Pons (tissue), 1 donor: ENCODE data around the gene AHI1.

Experiments
- DNase-seq: peaks from one replicate; pipeline ENCODE4 v3.0.0-alpha.2; 2016; ENCODE audit warnings: low spot score

The AHI1 gene

GRCh38 chr6:135451617-135452190, 45.8 kb downstream of the AHI1 start:
- DNase-seq: peak; percentile 50

- DNase-seq: no peak
Observed at GRCh38 chr6:135449246-135449645, 48.3 kb downstream of the AHI1 start.

GRCh38 chr6:135440087-135440792, 57.3 kb downstream of the AHI1 start:
- no peak for DNase-seq

- DNase-seq: no peak
Observed at GRCh38 chr6:135439549-135439948, 58.0 kb downstream of the AHI1 start.

- no peak for DNase-seq
Observed at GRCh38 chr6:135438907-135439535, 58.5 kb downstream of the AHI1 start.

- no peak for DNase-seq
Observed at GRCh38 chr6:135434991-135435390, 62.5 kb downstream of the AHI1 start.

GRCh38 chr6:135434095-135434494, 63.4 kb downstream of the AHI1 start:
- no peak for DNase-seq

- DNase-seq: no peak
Observed at GRCh38 chr6:135428078-135428477, 69.5 kb downstream of the AHI1 start.

GRCh38 chr6:135426833-135427232, 70.7 kb downstream of the AHI1 start:
- DNase-seq: no peak

- no peak for DNase-seq
Observed at GRCh38 chr6:135424385-135424784, 73.2 kb downstream of the AHI1 start.

GRCh38 chr6:135423649-135424128, 73.9 kb downstream of the AHI1 start:
- DNase-seq: peak; percentile 57

- DNase-seq: no peak
Observed at GRCh38 chr6:135419162-135419561, 78.4 kb downstream of the AHI1 start.

GRCh38 chr6:135418040-135418760, 79.3 kb downstream of the AHI1 start:
- DNase-seq: no peak

- no peak for DNase-seq
Observed at GRCh38 chr6:135412761-135413160, 84.8 kb downstream of the AHI1 start.

GRCh38 chr6:135411849-135412248, 85.7 kb downstream of the AHI1 start:
- no peak for DNase-seq

GRCh38 chr6:135411339-135411738, 86.2 kb downstream of the AHI1 start:
- no peak for DNase-seq

GRCh38 chr6:135410856-135411255, 86.7 kb downstream of the AHI1 start:
- DNase-seq: no peak

- no peak for DNase-seq
Observed at GRCh38 chr6:135403584-135403983, 94.0 kb downstream of the AHI1 start.

GRCh38 chr6:135402311-135402710, 95.2 kb downstream of the AHI1 start:
- DNase-seq: no peak

- no peak for DNase-seq
Observed at GRCh38 chr6:135397172-135397952, 100.2 kb downstream of the AHI1 start.

GRCh38 chr6:135395136-135395535, 102.4 kb downstream of the AHI1 start:
- no peak for DNase-seq

GRCh38 chr6:135393289-135393688, 104.3 kb downstream of the AHI1 start:
- no peak for DNase-seq
